Activated CD4-positive, alpha-beta T cell treated with anti-CD3 and anti-CD28 coated beads, Interleukin-2, amount 10 ng/mL, durations not matched to agents 24 days and 14 days (primary cell): Measurements from ENCODE around the gene L3MBTL1. TPM values are rescaled to one million over a fixed set of nuclear protein-coding genes. Genes with fewer than 3 reads are reported as not detected.
A peak's percentile ranks its signal among the peaks of the same experiment; 100 is the strongest.

Experiments used
- DNase-seq: peaks from one replicate; pipeline ENCODE4 v3.0.0; 2022
- H3K27ac Mint-ChIP-seq: one replicate; pipeline ENCODE4 v1.8.0; 2022; ENCODE audit warnings: mild to moderate bottlenecking, mixed read lengths
- H3K27me3 Mint-ChIP-seq: one replicate; pipeline ENCODE4 v1.8.0; 2022; ENCODE audit warnings: mixed read lengths
- H3K36me3 Mint-ChIP-seq: one replicate; pipeline ENCODE4 v1.8.0; 2022; ENCODE audit warnings: low read depth, mild to moderate bottlenecking, mixed read lengths
- H3K4me1 Mint-ChIP-seq: one replicate; pipeline ENCODE4 v1.8.0; 2021; ENCODE audit warnings: mixed read lengths
- H3K4me3 Mint-ChIP-seq: one replicate; pipeline ENCODE4 v1.8.0; 2022; ENCODE audit warnings: mild to moderate bottlenecking, moderate library complexity, mixed read lengths
- H3K9me3 Mint-ChIP-seq: one replicate; pipeline ENCODE4 v1.8.0; 2021; ENCODE audit warnings: mixed read lengths
- intact Hi-C: fragments of 100-400 bp; cut with micrococcal nuclease; formaldehyde crosslinking; loops from one replicate; pipeline ENCODE4 v1.15.1; 2023
- total RNA-seq: library from RNA; stranded (reverse); gene quantifications from 2 replicates; pipeline ENCODE4 v1.2.3, GENCODE V29; 2022

Gene L3MBTL1
- total RNA-seq, 1 donor from 2014 or later: 9.9 TPM

GRCh38 chr20:43534791-43535350, 27.4 kb downstream of the L3MBTL1 start:
- H3K4me3 Mint-ChIP-seq: no peak overlapping the region
- H3K9me3 Mint-ChIP-seq: no peaks in the 10 kb centered on the region
- intact Hi-C loops: no loop called here
- no peaks in the 10 kb centered on the region for H3K4me1 Mint-ChIP-seq
- peaks cover 3% of the 10 kb centered on the region for H3K36me3 Mint-ChIP-seq
- no peak overlapping the region for H3K27ac Mint-ChIP-seq
- no peak for DNase-seq
- H3K27me3 Mint-ChIP-seq: no peaks in the 10 kb centered on the region

DNA sequence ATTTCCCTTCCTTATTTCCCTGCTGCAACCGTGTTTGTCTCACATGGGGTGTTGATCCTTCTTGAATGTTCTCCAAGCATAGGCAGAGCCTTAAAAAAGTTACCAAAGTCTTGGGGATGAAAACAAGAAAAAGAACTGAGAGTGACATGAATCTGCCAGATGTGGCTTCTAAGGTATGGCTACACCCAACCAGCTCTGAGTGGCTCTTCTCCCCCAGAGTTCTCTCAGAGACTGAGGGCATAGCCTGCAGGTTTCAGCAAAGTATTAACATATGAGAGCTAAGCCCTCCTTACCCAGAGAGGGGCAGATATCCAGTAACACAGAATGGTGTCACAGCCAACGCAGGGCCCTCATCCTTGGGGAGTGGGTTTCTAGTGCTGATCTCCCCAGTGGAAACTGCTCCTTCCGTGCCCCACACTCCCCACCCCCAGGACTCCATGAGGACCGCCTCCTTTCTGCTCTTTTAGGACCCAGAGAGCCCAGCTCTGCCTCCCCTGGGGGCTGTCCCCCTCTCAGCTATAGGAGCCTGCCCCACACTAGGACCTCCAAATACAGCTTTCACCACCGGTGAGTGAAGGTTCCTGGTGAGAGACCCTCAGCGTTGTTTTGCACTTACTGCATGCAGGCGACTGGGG, 28.0 kb downstream of the L3MBTL1 start:
- H3K27me3 Mint-ChIP-seq: no peaks in the 10 kb centered on the region
- peaks cover 3% of the 10 kb centered on the region for H3K36me3 Mint-ChIP-seq
- H3K4me1 Mint-ChIP-seq: no peaks in the 10 kb centered on the region
- no peak overlapping the region for H3K27ac Mint-ChIP-seq
- H3K9me3 Mint-ChIP-seq: no peaks in the 10 kb centered on the region
- intact Hi-C loops: no loop called here
- H3K4me3 Mint-ChIP-seq: no peak overlapping the region
- no peak for DNase-seq

DNA sequence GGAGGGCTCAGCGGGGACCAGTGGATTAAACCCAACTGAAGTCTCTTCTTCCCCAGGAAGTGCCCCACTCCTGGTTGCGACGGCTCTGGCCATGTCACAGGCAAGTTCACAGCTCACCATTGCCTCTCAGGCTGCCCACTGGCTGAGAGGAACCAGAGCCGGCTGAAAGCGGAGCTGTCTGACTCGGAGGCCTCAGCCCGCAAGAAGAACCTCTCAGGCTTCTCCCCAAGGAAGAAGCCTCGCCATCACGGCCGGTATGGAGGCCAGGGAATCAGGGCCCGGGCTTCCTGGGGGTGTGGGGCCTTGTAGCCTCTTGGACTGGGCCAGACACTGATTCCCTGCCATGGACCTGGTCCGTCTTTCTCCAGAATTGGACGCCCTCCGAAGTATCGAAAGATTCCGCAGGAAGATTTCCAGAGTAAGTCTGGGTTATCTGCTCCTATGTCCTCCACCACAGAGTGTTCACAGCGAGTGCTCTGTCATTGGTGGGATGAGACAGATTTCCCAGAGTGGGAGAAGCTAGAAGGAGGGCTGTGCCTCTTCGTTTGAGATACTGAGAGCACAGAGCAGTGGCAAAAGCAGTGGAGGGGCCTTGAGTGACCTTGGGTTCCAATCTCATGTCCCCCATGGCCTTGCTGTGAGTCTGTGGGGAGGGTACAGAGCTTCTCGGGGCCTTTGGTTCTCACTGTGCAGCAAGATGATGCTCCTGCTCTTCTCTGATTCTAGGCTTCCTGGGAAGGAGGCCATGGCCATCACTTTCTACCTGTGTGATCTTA, 28.7 kb downstream of the L3MBTL1 start:
- Mint-ChIP-seq H3K27me3 (no peaks in the 10 kb centered on the region), H3K4me1 (no peaks in the 10 kb centered on the region), H3K27ac (no peak overlapping the region), H3K9me3 (no peaks in the 10 kb centered on the region), H3K4me3 (no peak overlapping the region), H3K36me3 (peaks cover 3% of the 10 kb centered on the region)
- intact Hi-C loops: no loop called here
- no peak for DNase-seq

- no peak overlapping the region for H3K4me3 Mint-ChIP-seq
- no peak overlapping the region for H3K27ac Mint-ChIP-seq
- no peaks in the 10 kb centered on the region for H3K9me3 Mint-ChIP-seq
- no peaks in the 10 kb centered on the region for H3K27me3 Mint-ChIP-seq
- no peak for DNase-seq
- intact Hi-C loops: no loop called here
- H3K36me3 Mint-ChIP-seq: peaks cover 3% of the 10 kb centered on the region
- no peaks in the 10 kb centered on the region for H3K4me1 Mint-ChIP-seq
Measured at GRCh38 chr20:43536817-43537440, 29.4 kb downstream of the L3MBTL1 start.

- peak; percentile 83 for DNase-seq
- no peaks in the 10 kb centered on the region for H3K4me1 Mint-ChIP-seq
- no peaks in the 10 kb centered on the region for H3K27me3 Mint-ChIP-seq
- no peak overlapping the region for H3K27ac Mint-ChIP-seq
- intact Hi-C loops: loop anchor here (1.0 kb wide), 2 partner anchors 154 to 542 kb away; no protein-coding TSS in a partner anchor
- H3K36me3 Mint-ChIP-seq: peaks cover 3% of the 10 kb centered on the region
- no peaks in the 10 kb centered on the region for H3K9me3 Mint-ChIP-seq
- H3K4me3 Mint-ChIP-seq: no peak overlapping the region
Measured at GRCh38 chr20:43537921-43538877, 30.7 kb downstream of the L3MBTL1 start.

- intact Hi-C loops: loop anchor here (1.0 kb wide), 2 partner anchors 153 to 541 kb away; no protein-coding TSS in a partner anchor
- H3K27me3 Mint-ChIP-seq: no peaks in the 10 kb centered on the region
- H3K36me3 Mint-ChIP-seq: peaks cover 3% of the 10 kb centered on the region
- no peaks in the 10 kb centered on the region for H3K4me1 Mint-ChIP-seq
- no peaks in the 10 kb centered on the region for H3K9me3 Mint-ChIP-seq
- DNase-seq: no peak
- no peak overlapping the region for H3K4me3 Mint-ChIP-seq
- no peak overlapping the region for H3K27ac Mint-ChIP-seq
Measured at GRCh38 chr20:43538878-43539700, 31.6 kb downstream of the L3MBTL1 start.

GRCh38 chr20:43539975-43540672, 32.6 kb downstream of the L3MBTL1 start:
- no peaks in the 10 kb centered on the region for H3K9me3 Mint-ChIP-seq
- no peaks in the 10 kb centered on the region for H3K4me1 Mint-ChIP-seq
- no peak overlapping the region for H3K27ac Mint-ChIP-seq
- no peak overlapping the region for H3K4me3 Mint-ChIP-seq
- DNase-seq: no peak
- H3K27me3 Mint-ChIP-seq: no peaks in the 10 kb centered on the region
- intact Hi-C loops: no loop called here
- H3K36me3 Mint-ChIP-seq: peaks cover 3% of the 10 kb centered on the region

- Mint-ChIP-seq H3K4me1 (no peaks in the 10 kb centered on the region), H3K9me3 (no peaks in the 10 kb centered on the region), H3K27me3 (no peaks in the 10 kb centered on the region), H3K4me3 (no peak overlapping the region), H3K27ac (no peak overlapping the region), H3K36me3 (peaks cover 3% of the 10 kb centered on the region)
- DNase-seq: no peak
- intact Hi-C loops: no loop called here
Measured at GRCh38 chr20:43540673-43541060, 33.2 kb downstream of the L3MBTL1 start.

DNA sequence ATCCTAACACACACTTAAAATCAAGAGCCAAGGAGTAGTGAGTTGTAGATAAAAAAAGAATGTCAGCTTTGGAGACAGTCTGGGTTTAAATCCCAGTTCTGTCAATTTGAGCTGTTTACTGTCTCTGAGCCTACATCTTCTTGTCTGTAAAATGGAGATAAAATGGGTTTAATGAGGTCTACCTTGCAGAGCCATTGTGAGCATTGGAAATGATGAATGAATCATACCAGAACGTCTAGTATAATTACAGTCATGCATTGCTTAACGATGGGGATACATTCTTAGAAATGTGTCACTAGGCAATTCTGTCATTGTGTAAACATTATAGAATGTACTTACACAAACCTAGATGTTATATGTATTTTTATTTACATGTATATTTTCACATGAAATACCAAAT, 33.7 kb downstream of the L3MBTL1 start:
- no peak overlapping the region for H3K27ac Mint-ChIP-seq
- peaks cover 3% of the 10 kb centered on the region for H3K36me3 Mint-ChIP-seq
- no peaks in the 10 kb centered on the region for H3K9me3 Mint-ChIP-seq
- H3K4me1 Mint-ChIP-seq: no peaks in the 10 kb centered on the region
- intact Hi-C loops: no loop called here
- no peak for DNase-seq
- H3K27me3 Mint-ChIP-seq: no peaks in the 10 kb centered on the region
- no peak overlapping the region for H3K4me3 Mint-ChIP-seq

DNA sequence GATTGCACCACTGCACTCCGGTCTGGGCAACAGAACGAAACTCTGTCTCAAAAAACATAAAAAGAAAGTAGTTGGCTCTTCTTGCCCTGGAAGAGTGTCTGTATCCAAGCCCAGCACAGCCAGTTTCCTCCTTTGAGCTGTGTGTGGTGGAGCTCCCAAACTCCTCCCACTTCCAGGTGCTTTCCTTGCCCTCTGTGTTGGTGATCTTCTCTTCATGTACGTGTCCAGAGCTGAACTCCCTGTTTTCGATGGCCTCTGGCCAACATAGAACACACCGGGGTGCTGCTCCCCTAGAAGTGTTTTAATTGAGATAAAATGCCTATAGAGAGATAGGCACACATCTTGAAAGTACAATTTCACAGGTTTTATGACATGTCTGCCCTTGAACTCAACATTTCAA, 34.7 kb downstream of the L3MBTL1 start:
- no peak for DNase-seq
- H3K4me1 Mint-ChIP-seq: no peaks in the 10 kb centered on the region
- no peak overlapping the region for H3K27ac Mint-ChIP-seq
- H3K4me3 Mint-ChIP-seq: no peak overlapping the region
- intact Hi-C loops: no loop called here
- peaks cover 1% of the 10 kb centered on the region for H3K36me3 Mint-ChIP-seq
- no peaks in the 10 kb centered on the region for H3K27me3 Mint-ChIP-seq
- H3K9me3 Mint-ChIP-seq: no peaks in the 10 kb centered on the region

- Mint-ChIP-seq H3K4me1 (no peaks in the 10 kb centered on the region), H3K4me3 (no peak overlapping the region), H3K27ac (no peak overlapping the region), H3K9me3 (peaks cover 4% of the 10 kb centered on the region), H3K36me3 (no peaks in the 10 kb centered on the region), H3K27me3 (no peaks in the 10 kb centered on the region)
- intact Hi-C loops: no loop called here
- DNase-seq: no peak
Measured at GRCh38 chr20:43542674-43543073, 35.2 kb downstream of the L3MBTL1 start.

- Mint-ChIP-seq H3K27ac (no peak overlapping the region), H3K9me3 (peaks cover 4% of the 10 kb centered on the region), H3K4me1 (no peaks in the 10 kb centered on the region), H3K4me3 (no peak overlapping the region), H3K27me3 (no peaks in the 10 kb centered on the region), H3K36me3 (peaks cover 3% of the 10 kb centered on the region)
- intact Hi-C loops: no loop called here
- DNase-seq: no peak
Measured at GRCh38 chr20:43543138-43543537, 35.6 kb downstream of the L3MBTL1 start.
